Heart left ventricle (tissue), 13 donors: Measurements from ENCODE around the gene ACP7.
"Not testable (repeated sequence)": the region's sequence is repeated elsewhere in the genome, so short reads cannot be mapped to it uniquely, and the experiment has no call there.

ENCODE experiments used
- CTCF ChIP-seq, 12 donors: fragments of 200-600 bp; sonication (generic) in 4 of 12; IDR thresholded peaks; one replicate each; pipeline versions ENCODE4 v1.5.0 to v1.8.0; 2018 to 2022; ENCODE audit warnings: antibody characterized with exemption in 12 of 12, mild to moderate bottlenecking in 5 of 12
- POLR2A ChIP-seq, 2 donors: fragments of 450-650 bp; IDR thresholded peaks; one replicate each; pipeline ENCODE4 v1.6.1; 2017; ENCODE audit warnings: antibody characterized with exemption in 2 of 2, mild to moderate bottlenecking in 2 of 2, moderate library complexity in 2 of 2
- donor health status: ischemic (EF 13 %, LVEDD 7.1; RV severe dilation, severe dysfunction).
- donor health status: DM: no; HTN: yes; CAD: no.
- donor health status: DM: no; HTN: no; CAD: no.
- donor health status: ischemic (EF 25% LVEDD 6.9; RV normal size, moderate dysfunction).
- donor health status: ischemic (EF 25% LVEDD 5.7; RV mildly dilated, moderate dysfunction).
- donor health status: ischemic (EF 35%, LVEDD 5.7; RV mildly dilated, moderate dysfunction).
- donor health status: nonischemic (EF 11% LVEDD 7.7; RV severe dilation, severe dysfunction).
- donor health status: DM: yes; HTN: yes; CAD: no.
- donor health status: PGD.
- donor health status: ischemic (EF 29% LVEDD 5.4; RV normal size, mild dysfunction).
- donor health status: nonischemic (EF 23%, LVEDD 6.1; RV moderate dilation, normal function).

- TF ChIP-seq POLR2A, CTCF (IDR thresholded peaks at IDR 0.05): not testable (repeated sequence)
Observed at GRCh38 chr19:39090016-39090415, 5.8 kb downstream of the ACP7 start.
